NCI-H2227 (cell line): ENCODE measurements around the gene KERA.

Experiments
- DNase-seq: peaks from one replicate; lab custom pipeline; 2025; ENCODE audit not compliant: unreplicated experiment; lab: John Stamatoyannopoulos, UW

KERA gene

DNA sequence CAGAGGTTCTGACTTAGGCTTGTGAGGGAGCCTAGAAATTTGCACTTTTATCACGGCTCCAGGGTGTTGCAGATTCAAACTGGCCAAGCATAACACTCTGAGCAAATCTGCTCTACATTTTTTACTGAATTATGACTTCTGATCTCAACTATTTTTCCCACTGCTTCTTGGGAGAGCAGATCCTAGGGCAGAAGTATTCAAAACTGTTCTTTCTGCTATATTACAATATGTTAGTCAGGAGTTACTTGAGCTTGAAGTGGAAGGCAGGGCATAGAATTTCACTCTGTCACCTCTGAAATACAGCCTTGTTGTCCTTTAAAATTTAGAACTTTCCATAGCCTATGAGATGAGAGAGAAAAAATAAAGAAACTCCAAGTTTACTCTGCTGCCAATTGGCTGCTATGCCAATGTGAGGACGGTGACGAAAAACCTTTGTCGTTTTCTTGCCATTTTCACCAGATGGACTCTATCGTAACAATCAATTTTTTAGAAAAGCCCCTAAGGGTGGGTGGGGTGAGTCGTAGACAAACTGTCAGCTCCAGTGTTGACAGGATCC is 16.4 kb upstream of the KERA start:
- DNase-seq: no peak

DNA sequence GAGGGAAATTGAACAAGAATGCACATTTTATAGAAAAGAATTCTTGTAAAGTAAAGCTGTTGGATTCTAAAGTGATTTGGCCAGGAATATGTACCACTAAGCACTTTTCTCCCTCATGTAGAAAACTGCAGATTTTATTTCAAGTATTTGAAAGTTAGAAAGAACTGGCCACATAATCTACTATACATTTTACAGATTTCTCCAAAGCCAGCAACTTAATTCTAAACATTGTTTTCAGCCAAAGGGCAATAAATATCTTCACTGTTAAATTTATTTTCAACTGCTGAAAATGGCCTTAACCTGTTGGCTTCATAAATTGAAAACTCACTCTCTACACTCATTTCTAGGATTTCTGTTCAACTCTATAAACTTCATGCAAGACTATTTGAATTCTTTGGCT is 15.6 kb upstream of the KERA start:
- DNase-seq: no peak

DNA sequence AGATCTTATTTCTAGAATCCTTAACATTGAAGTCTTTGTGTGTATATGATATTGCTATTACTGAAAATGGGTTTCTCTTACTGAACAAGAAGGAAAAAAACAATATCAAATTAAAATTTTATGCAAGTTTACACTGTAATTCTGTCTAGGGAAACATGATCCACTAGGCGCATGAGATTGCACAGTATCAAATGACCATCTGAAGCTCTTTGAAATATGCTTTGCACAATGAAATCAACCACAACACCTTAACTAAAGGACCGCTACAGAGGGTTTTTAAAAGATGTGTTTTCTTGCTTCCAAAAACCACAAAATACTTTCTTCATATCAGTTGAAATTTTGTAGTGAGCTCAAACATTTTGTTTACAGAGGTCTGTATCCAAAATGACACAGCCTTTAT is 15.1 kb upstream of the KERA start:
- DNase-seq: no peak

- no peak for DNase-seq
These were observed 13.1 kb upstream of the KERA start for GRCh38 chr12:91070936-91071335.

DNA sequence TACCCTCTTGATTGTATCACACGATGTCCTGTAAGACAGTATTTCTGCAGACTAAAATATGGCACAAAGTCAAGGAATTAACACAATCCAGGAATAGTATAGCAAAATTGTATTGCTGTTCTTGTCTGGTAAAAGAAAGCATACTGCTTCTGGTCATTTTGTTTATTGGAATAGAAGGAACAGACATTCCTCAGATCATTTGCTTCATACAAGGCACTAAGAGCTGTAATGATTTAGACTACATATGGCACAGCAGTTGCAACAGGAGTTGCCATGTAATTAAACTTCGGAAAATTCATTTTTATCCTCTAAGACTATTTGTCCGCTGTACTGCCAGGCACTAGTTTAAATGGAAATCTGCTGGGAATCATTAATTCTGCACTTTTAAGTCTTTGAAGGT is 7.6 kb upstream of the KERA start:
- no peak for DNase-seq

DNA sequence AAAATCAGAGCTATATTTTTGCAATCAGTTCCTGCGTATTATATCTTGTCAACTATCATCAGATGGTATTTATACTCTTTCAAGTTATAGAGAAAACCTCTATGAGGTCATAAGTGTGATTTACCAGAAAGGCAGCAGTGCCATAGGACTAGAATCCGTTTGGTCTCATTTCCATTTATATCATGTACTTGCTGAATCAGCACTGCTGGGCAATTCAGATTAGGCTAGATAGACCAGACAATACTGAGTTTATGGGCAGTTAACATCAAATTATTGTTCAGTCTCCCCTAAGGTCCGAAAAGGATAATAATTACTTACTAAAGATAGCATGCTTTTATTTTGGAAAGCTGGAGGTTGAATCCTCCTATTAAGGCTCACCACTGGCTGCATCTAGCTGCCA is 6.8 kb upstream of the KERA start:
- DNase-seq: no peak

DNA sequence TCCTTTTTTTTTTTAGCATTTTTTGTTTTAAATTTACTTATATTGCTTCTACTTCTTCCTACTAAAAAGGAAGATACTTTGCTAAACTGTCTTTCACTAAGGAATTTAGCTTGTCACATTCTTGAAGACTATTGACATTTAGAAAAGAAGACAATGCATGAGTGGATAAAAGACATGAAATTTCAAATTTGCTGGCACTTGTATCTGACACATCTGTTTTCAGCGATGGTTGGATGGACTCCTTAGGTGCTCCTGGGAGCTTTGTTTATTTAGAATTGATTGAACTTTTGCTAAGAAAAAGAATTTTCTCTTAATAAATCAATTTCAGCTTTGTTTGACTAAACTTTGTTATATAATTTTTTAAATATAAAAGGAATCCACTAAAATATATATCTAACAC is 3.3 kb upstream of the KERA start:
- DNase-seq: no peak

DNA sequence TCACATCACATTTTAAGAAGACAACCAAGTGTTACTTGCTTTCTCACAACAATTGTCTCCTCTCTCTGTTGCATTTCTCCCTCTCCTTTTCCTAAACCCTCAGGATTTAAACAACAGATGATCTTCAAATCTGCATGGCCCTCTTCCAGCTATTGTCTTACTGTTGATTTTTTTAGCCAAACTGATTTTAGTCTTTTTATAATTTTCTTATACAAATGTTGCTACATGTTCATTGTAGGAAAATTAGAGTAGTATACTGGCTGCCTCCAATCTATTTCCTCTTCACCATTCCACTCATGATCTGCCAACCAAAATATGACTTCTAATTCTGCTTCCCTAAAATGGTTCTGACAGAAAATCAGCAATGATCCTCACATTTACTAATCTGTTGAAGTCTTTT is 1.4 kb upstream of the KERA start:
- no peak for DNase-seq

DNA sequence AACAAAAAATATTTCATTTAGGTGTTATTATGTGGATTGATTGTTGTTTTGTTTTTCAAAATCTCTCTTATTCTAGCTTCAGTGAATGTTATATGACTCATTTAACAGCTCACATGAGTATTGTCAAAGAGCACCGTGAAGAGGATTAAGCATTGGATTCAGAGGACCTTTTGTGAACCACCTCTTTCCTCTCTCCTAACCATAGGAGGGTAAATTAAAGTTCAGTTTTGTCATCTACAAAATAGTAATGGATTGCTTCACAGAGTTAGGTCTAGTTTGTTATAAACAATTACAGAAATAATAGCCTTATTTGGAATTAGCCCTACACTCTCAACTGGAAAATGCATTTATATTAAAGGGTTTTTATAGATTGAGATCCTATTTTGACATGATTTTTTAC is 962 bp upstream of the KERA start:
- no peak for DNase-seq

- DNase-seq: no peak
These were observed 1.3 kb downstream of the KERA start for GRCh38 chr12:91056488-91056887.

GRCh38 chr12:91055976-91056375 is 1.8 kb downstream of the KERA start:
- DNase-seq: no peak

DNA sequence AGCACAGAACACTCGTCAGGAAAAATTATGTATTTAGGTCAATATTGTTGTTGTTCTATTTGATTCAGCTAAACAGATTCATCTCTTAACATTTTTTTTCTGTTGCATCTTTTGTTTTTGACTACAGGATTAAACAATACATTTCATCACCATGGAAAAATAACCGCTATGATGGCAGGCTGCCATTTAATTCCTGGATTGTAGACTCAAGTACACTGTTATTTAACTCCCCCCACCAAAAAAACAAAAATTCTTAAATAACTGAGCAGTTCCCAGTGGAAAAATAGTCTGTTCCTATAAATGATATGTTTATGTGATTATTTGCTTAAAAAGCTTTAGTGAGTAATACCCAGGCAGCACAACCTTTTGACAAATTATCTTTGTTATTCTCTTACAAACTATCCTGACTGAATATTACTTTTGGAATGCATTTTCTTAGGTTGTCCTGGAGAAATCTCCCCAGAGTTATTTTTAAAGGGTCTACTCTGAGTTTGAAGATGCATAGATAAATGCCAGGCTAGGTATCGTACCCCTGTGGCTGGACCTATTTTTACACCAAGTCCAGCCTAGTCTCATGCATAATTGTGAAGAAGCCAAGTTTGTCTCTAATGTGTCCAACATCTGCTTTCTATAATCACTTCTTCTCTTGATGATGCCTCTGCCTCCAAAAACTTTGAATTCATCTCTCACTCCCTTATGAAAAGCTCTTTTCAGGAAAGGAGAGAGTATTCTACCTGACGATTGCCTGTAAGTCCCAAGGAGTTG is 3.7 kb downstream of the KERA start:
- peak; percentile 52 for DNase-seq

- no peak for DNase-seq
These were observed 5.8 kb downstream of the KERA start for GRCh38 chr12:91052026-91052425.

- DNase-seq: no peak
These were observed 13.2 kb downstream of the KERA start for GRCh38 chr12:91044586-91044985.

DNA sequence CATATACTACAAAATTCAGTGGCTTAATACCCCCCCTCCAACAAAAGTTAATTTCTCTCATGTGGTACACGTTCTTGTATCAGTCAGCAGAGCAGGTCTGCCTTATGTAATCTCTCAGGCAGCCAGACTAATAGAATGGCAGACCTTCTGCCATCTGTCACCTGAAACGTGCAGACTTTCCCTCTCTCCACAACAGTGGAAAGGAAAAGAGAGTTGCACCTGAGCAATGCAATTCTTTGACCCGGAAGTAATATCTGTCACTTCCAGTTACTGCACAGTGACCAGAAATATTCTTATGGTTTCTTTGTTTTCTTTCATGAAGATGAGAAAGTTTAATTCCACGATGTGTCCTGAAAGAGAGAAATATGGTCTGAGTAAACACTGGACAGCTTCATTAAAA is 14.4 kb downstream of the KERA start:
- DNase-seq: no peak

GRCh38 chr12:91040096-91040755 is 17.6 kb downstream of the KERA start:
- no peak for DNase-seq

- no peak for DNase-seq
These were observed 20.5 kb downstream of the KERA start for GRCh38 chr12:91037276-91037675.

DNA sequence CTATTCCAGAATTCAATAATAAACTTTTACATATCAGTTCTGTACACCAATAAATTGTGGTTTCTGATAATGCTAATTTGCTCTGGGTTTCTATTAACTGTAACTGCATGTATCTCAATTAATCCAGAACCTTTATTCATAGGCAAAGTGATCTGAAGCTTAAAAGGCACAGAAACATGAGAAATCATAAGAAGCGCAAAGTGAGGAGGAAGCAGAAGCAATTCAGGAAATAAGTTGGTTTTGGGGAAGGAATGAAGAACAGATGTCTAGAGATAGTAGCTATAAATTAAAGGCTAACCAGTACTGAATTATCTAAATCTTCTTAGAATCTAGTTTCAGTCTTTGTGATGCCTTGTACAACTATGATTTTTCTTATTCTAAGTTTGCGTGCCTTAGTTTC is 24.6 kb downstream of the KERA start:
- no peak for DNase-seq

DNA sequence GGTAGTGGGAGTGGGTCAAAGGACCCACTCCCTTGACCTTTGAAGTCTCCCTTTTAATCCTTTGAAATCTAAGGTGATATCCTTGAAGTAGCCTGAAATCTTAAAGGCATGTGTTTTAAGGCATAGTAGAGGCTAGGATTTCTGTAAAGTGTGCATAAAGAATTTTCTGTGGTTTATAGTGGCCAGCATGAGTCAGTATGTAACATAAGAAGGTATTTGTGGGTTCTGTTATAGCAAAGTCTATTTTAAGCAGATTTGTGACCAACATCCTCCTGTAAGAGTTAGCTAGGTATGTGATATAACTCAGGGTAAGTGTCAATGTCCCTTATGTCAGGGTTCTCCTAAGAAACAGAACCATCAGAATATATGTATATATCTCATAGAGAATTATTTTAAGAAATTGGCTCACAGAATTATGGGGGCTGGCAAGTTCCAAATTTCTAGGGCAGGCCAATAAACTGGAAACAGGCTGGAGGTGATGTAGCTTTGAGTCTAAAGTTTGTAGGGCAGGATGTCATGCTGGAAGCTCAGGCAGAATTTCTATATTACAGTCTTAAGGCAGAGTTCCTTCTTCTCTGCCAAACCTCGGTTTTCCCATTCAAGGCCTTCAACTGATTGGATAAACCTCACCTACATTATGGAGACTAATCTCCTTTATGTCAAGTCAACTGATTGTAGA is 34.4 kb downstream of the KERA start:
- no peak for DNase-seq

GRCh38 chr12:91021076-91021475 is 36.7 kb downstream of the KERA start:
- no peak for DNase-seq

GRCh38 chr12:91019455-91019854 is 38.4 kb downstream of the KERA start:
- no peak for DNase-seq
